Ishikawa (cell line): Measurements from ENCODE around the gene EPHA2.

Experiments
- CEBPB ChIP-seq: IDR thresholded peaks from 2 replicates; pipeline ENCODE4 v1.6.1; 2012
- CREB1 ChIP-seq: IDR thresholded peaks from 2 replicates; pipeline ENCODE4 v1.6.1; 2012; ENCODE audit warnings: low read depth
- EGR1 ChIP-seq: IDR thresholded peaks from 2 replicates; pipeline ENCODE4 v1.6.1; 2012
- EP300 ChIP-seq: IDR thresholded peaks from 2 replicates; pipeline ENCODE4 v1.6.1; 2012; ENCODE audit warnings: borderline replicate concordance
- FOXM1 ChIP-seq: IDR thresholded peaks from 2 replicates; pipeline ENCODE4 v1.6.1; 2012; ENCODE audit warnings: low read depth, borderline replicate concordance
- NFIC ChIP-seq: IDR thresholded peaks from 2 replicates; pipeline ENCODE4 v1.6.1; 2012
- RAD21 ChIP-seq: IDR thresholded peaks from 2 replicates; pipeline ENCODE4 v1.6.1; 2012; ENCODE audit warnings: low read depth
- TAF1 ChIP-seq: IDR thresholded peaks from 2 replicates; pipeline ENCODE4 v1.6.1; 2012; ENCODE audit warnings: low read depth, mild to moderate bottlenecking
- TCF12 ChIP-seq: IDR thresholded peaks from 2 replicates; pipeline ENCODE4 v1.6.1; 2012; ENCODE audit warnings: low read depth
- TEAD4 ChIP-seq: IDR thresholded peaks from 2 replicates; pipeline ENCODE4 v1.6.1; 2012
- USF1 ChIP-seq: IDR thresholded peaks from 2 replicates; pipeline ENCODE4 v1.6.1; 2012
- YY1 ChIP-seq: IDR thresholded peaks from 2 replicates; pipeline ENCODE4 v1.6.1; 2012; ENCODE audit warnings: low read depth
- ZBTB7A ChIP-seq: IDR thresholded peaks from 2 replicates; pipeline ENCODE4 v1.6.1; 2012; ENCODE audit warnings: low read depth
- TF ChIP-seq, protein P1 (sequence below): IDR thresholded peaks from 2 replicates; pipeline ENCODE4 v1.6.1; 2012; ENCODE audit warnings: low read depth, mild to moderate bottlenecking
- TF ChIP-seq, protein P2 (sequence below): IDR thresholded peaks from 2 replicates; pipeline ENCODE4 v1.6.1; 2012

Gene EPHA2

GRCh38 chr1:16151995-16152384, 3.9 kb downstream of the EPHA2 start:
- TF ChIP-seq USF1, result no peak
- no peak for TF ChIP-seq TCF12
- TF ChIP-seq, protein P1, sequence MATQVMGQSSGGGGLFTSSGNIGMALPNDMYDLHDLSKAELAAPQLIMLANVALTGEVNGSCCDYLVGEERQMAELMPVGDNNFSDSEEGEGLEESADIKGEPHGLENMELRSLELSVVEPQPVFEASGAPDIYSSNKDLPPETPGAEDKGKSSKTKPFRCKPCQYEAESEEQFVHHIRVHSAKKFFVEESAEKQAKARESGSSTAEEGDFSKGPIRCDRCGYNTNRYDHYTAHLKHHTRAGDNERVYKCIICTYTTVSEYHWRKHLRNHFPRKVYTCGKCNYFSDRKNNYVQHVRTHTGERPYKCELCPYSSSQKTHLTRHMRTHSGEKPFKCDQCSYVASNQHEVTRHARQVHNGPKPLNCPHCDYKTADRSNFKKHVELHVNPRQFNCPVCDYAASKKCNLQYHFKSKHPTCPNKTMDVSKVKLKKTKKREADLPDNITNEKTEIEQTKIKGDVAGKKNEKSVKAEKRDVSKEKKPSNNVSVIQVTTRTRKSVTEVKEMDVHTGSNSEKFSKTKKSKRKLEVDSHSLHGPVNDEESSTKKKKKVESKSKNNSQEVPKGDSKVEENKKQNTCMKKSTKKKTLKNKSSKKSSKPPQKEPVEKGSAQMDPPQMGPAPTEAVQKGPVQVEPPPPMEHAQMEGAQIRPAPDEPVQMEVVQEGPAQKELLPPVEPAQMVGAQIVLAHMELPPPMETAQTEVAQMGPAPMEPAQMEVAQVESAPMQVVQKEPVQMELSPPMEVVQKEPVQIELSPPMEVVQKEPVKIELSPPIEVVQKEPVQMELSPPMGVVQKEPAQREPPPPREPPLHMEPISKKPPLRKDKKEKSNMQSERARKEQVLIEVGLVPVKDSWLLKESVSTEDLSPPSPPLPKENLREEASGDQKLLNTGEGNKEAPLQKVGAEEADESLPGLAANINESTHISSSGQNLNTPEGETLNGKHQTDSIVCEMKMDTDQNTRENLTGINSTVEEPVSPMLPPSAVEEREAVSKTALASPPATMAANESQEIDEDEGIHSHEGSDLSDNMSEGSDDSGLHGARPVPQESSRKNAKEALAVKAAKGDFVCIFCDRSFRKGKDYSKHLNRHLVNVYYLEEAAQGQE, result no peak
- no peak for TF ChIP-seq YY1
- TF ChIP-seq CEBPB, result no peak
- no peak for TF ChIP-seq EP300
- no peak for TF ChIP-seq TAF1
- no peak for TF ChIP-seq EGR1
- no peak; the same call in 1 of the 2 replicates for TF ChIP-seq ZBTB7A
- no peak for TF ChIP-seq CREB1
- no peak for TF ChIP-seq NFIC
- TF ChIP-seq RAD21, result no peak
- TF ChIP-seq TEAD4, result no peak
- TF ChIP-seq, protein P2, sequence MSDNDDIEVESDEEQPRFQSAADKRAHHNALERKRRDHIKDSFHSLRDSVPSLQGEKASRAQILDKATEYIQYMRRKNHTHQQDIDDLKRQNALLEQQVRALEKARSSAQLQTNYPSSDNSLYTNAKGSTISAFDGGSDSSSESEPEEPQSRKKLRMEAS, result no peak
- no peak for TF ChIP-seq FOXM1

GRCh38 chr1:16151196-16151994, 4.5 kb downstream of the EPHA2 start:
- TF ChIP-seq TCF12, result peak; percentile 45; the same call in 1 of the 2 replicates
- TF ChIP-seq NFIC, result no peak
- no peak; the same call in 1 of the 2 replicates for TF ChIP-seq ZBTB7A
- TF ChIP-seq CREB1, result no peak
- TF ChIP-seq YY1, result no peak
- no peak for TF ChIP-seq TAF1
- TF ChIP-seq TEAD4, result no peak
- TF ChIP-seq CEBPB, result no peak
- peak; percentile 44; the same call in 1 of the 2 replicates for TF ChIP-seq EP300
- no peak for TF ChIP-seq FOXM1
- TF ChIP-seq RAD21, result peak; percentile 20; the same call in 1 of the 2 replicates
- TF ChIP-seq, protein P2, result peak; percentile 39
- TF ChIP-seq, protein P1, result no peak
- no peak for TF ChIP-seq EGR1
- no peak for TF ChIP-seq USF1

DNA sequence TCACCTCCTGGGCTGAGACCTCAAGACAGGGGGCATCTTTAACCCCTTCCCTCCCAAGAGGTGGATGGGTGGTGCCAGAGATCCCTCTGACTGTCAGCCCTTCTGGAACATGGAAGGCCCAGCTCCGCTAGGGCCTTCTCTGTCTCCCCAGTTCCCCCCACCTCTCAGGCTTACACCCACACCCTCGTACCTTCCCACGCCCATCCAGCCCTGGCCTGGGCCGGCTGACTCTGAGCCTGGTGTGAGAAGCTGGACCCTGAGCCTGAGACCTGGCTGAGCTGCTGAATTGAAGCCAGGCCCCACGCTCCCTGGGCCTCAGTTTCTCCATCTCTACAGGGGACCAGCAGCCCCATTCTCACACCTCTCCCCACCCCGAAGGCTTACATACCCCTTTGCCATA, 5.4 kb downstream of the EPHA2 start:
- TF ChIP-seq RAD21 (no peak), FOXM1 (no peak), EP300 (no peak), ZBTB7A (no peak), CREB1 (no peak), CEBPB (no peak), USF1 (no peak)
- TF ChIP-seq, protein P1, result no peak
